HL-60/S4 treated with retinoic acid at 250 ng/mL for 4 days and 3 days (cell line): Measurements from ENCODE around the gene PRDM13.
"Not testable (repeated sequence)": the region's sequence is repeated elsewhere in the genome, so short reads cannot be mapped to it uniquely, and the experiment has no call there.

Experiments
- in situ Hi-C: fragments of 300-500 bp; cut with MboI; formaldehyde crosslinking; loops from 2 replicates; pipeline ENCODE4 v1.7.0; 2022; ENCODE audit warnings: low sequenced_read_pairs

Gene PRDM13

GRCh38 chr6:99606656-99607415, at the start of gene PRDM13:
PRDM13 (plus strand) TSS chr6:99606833; CDS start chr6:99607035, 202 bp downstream.
- in situ Hi-C loops = no loop called here

DNA sequence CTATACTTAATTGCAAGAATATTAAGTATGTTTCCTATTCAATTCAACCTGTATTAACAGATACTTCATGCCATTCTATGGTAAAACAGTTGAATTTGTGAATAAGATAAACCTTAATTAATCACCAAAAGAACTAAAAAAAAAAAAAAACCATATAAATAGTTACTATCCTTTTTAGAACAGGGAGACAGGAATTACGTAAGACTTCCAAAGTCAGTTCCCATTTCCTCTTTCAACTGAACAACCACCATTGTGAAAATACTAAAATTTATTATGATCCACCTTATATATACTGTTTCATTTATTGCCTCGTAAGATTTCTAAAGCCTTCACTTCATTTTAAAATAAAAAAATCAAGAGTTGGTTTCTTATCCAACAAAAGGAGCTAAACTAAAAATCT, 47.6 kb upstream of the PRDM13 start:
- in situ Hi-C loops = no loop called here

- in situ Hi-C loops = no loop called here
These were observed 46.0 kb upstream of the PRDM13 start for GRCh38 chr6:99560668-99561067.

GRCh38 chr6:99563056-99563723, 43.4 kb upstream of the PRDM13 start:
- in situ Hi-C loops = no loop called here

- in situ Hi-C loops = no loop called here
These were observed 38.3 kb upstream of the PRDM13 start, which contains the start of gene CCNC for GRCh38 chr6:99568103-99568933. CCNC (minus strand) TSS chr6:99568660; CDS start chr6:99568527, 133 bp downstream.

DNA sequence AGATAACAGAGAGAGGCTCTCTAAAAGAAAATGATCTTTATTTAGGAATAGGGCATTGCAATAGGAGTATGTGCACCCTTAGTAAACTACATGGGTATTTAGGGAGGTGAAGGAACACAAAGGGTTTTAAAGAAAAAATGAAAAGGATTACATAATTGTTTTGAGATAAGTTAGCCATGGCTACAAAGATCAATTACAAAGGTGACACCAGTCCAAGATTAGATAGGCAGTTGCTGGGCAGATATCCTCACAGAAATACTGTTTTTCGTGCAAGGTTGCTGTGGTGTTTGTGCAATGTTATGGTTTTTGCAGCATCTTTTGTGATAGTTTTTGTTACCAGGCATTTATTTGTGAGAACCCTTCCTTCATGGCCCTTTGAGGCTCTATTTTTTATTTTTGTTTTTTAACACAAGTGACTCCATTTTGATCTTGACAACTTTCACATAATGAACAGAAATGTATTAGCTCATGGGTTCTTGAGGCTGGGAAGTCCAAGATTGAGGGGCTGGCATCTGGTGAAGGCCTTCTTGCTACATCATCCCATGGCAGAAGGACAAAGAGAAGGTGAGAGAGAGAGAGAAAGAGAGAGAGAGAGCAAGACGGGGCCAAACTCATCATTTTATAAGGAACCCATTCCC, 32.5 kb upstream of the PRDM13 start:
- in situ Hi-C loops = no loop called here

DNA sequence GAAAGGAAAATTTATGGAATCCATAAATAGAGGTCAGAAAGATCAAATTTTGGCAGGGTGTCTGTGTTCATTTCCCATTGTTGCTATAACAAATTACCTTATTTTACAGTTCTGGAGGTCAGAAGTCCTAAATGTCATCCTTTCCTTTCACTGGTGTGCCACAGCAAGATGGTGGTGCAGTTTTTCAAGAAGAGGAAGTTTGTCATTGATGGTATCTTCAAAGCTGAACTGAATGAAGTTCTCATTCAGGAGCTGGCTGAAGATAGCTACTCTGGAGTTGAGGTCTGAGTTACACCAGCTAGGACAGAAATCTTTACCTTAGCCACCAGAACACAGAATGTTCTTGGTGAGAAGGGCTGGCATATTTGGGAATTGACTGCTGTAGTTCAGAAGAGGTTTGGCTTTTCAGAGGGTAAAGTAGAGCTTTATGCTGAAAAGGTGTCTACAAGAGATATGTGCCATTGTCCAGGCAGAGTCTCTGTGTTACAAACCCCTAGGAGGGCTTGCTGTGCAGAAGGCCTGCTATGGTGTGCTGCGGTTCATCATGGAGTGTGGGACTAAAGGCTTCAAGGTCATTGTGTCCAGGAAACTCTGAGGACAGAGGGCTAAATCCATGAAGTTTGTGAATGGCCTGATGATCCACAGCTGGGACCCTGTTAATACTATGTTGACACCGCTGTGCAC, 30.9 kb upstream of the PRDM13 start:
- in situ Hi-C loops = no loop called here

DNA sequence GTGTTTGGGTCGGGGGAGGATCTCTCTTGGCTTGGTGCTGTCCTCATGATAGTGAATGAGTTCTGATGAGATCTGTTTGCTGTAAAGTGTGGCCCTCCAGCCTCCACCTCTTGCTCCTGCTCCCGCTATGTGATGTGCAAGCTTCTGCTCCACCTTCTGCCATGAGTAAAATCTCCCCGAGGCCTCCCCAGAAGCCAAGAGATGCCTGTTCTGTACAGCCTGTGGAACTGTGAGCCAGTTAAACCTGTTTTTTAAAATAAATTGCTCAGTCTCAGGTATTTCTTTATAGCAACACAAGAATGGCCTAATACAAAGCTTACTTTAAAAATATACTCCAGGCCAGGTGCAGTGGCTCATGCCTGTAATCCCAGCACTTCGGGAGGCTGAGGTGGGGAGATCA, 26.9 kb upstream of the PRDM13 start:
- in situ Hi-C loops = no loop called here

DNA sequence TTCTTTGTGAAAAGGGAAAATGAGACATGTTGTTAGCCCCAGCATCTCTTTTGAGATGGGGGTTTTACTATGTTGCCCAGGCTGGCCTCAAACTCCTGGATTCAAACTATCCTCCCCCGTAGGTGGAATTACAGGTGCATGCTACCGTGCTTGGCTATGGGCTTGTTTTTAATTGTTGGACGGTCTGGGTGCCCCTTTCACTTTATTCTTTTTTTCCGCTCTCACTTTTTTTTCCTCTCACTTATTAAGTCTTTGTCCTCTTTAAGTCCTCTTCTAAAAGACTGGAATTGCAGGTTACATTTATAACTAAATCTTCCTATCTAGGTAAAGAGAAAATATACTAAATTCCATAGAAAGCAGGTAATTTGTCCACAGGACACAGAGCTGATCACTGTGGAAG, 18.8 kb upstream of the PRDM13 start:
- in situ Hi-C loops = no loop called here

- in situ Hi-C loops = no loop called here
These were observed 17.9 kb upstream of the PRDM13 start for GRCh38 chr6:99588618-99589289.

- in situ Hi-C loops = no loop called here
These were observed 17.4 kb upstream of the PRDM13 start for GRCh38 chr6:99589290-99589672.

DNA sequence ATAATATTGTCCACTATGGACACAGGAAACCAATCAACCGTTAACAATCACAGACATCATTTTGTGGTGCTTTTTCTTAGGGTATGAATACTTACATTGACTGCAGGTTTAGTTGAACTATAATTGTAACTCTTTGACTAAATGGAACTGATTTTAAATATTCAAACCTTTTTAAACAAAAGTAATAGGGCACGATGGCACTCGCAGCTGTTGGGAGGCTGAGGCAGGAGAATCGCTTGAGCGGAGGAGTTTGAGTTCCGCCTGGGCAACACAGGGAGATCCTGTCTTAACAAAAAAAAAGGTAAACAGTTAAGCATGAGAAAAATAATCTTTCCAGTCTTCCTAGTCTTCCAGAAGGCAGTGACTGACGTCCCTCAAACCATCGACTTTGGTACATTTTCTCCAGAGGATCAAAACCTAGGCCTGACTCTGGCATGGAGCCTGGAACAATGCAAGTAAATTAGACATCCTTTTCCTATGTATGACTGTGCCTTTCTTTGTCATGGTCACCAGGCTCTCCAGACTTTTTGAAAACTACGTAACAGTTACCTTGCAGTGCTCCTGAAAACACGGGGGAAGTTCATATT, 16.6 kb upstream of the PRDM13 start:
- in situ Hi-C loops = no loop called here

GRCh38 chr6:99590728-99591672, 15.6 kb upstream of the PRDM13 start:
- in situ Hi-C loops = no loop called here

- in situ Hi-C loops = no loop called here
These were observed 14.8 kb upstream of the PRDM13 start for GRCh38 chr6:99591673-99592364.

DNA sequence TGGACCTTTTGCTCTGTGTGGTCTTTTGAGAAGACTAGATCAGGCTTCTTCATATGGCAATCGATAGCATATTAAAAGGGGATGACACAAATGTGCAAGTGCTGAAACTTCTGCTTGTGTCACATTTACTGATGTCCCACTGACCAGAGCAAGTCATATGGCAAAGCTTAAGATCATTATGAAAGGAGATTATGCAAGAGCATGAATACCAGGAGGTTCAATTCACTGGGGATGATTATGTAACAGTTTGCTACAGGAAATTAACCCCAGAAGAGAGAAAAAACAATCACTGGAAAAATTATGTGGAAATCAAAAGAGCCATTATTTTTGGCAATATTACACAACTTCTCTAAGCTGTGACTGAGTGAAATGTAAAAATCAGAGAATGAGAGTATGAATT, 13.7 kb upstream of the PRDM13 start:
- in situ Hi-C loops = no loop called here

DNA sequence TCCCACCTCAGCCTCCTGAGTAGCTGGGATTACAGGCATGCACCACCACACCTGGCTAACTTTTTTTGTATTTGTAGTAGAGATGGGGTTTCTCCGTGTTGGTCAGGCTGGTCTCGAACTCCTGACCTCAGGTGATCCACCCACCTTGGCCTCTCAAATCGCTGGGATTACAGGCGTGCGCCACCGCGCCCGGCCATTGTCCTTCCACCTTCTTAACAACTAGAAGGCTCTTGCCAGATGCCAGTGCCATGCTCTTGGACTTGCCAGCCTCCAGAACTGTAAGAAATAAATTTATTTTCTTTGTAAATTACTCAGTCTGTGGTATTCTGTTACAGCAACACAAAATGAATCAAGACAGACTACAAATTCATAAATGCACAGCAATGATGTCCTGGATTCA, 11.9 kb upstream of the PRDM13 start:
- in situ Hi-C loops = not testable (repeated sequence)

DNA sequence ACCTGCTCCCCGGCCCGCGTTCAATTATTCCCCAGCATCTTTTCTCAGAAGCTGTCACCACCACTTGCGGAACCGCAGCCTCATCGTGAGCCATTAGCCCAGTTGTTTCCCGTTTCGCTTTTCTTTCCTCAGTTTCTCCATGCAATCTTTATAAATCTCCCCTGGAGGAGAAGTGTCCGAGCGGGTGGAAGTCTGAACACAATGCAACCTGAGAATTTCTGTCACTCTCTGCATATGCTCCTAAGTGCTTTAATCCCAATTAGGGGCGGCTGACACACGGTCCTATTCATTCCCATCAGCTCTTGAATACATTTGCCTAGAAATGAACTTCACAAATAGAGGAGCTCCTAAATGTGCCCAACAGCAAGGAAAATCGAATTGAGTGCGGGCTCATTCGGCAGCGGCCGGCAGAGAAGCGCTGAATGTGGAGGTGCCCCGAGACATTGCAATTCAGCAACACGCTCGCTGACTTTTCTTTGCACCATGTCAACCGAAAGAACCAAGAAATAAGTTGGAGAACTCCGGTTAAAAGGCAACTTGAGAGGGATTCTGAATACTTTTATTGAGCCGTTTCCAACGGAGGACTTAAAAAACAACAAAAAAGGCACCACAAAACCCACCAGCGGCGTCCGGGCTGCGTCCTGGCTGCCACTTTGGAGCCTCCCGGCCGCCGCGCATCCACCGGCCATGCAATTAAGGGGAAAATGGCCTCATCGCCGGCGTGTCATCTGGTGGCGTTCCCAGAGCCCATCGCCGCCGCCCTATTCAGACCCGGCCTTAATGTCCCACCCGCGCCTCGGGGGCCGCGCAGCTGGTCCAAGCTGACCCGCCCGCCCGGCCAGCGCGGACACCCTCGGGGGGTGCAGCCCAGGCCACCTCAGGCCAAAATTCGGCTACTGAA, 3.9 kb upstream of the PRDM13 start:
- in situ Hi-C loops = no loop called here
